ENCODE measurements around the gene AURKAIP1. TPM values are rescaled to one million over a fixed set of nuclear protein-coding genes. Genes with fewer than 3 reads are reported as not detected.
"Not testable (repeated sequence)": the region's sequence is repeated elsewhere in the genome, so short reads cannot be mapped to it uniquely, and the experiment has no call there.

AURKAIP1 gene
- total RNA-seq, 2 donors from 2014 or later = 152 to 161 TPM

DNA sequence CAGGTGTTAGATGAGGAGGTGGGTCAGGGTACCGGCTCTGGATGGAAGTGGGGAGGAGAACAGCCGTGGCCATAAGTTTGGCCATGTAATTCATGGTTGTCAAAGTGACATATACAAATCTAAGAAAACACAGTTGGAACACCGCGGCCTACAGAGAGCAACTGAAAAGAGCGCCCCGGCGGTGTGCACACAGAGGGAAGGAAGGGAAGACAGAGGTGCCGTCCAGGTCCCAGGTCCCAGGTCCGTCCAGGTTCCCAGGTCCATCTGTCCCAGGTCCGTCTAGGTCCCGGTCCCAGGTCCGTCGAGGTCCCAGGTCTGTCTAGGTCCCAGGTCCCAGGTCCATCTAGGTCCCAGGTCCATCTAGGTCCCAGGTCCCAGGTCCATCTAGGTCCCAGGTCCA, 36.6 kb upstream of the AURKAIP1 start:
- H3K27ac ChIP-seq = no peak overlapping the region
- H3K36me3 ChIP-seq = no peaks in the 10 kb centered on the region
- TF ChIP-seq POLR2A (IDR thresholded peaks at IDR 0.05) (no peak), POLR2AphosphoS5 (IDR thresholded peaks at IDR 0.05) (no peak)
- TF ChIP-seq, protein P1, sequence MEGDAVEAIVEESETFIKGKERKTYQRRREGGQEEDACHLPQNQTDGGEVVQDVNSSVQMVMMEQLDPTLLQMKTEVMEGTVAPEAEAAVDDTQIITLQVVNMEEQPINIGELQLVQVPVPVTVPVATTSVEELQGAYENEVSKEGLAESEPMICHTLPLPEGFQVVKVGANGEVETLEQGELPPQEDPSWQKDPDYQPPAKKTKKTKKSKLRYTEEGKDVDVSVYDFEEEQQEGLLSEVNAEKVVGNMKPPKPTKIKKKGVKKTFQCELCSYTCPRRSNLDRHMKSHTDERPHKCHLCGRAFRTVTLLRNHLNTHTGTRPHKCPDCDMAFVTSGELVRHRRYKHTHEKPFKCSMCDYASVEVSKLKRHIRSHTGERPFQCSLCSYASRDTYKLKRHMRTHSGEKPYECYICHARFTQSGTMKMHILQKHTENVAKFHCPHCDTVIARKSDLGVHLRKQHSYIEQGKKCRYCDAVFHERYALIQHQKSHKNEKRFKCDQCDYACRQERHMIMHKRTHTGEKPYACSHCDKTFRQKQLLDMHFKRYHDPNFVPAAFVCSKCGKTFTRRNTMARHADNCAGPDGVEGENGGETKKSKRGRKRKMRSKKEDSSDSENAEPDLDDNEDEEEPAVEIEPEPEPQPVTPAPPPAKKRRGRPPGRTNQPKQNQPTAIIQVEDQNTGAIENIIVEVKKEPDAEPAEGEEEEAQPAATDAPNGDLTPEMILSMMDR (IDR thresholded peaks at IDR 0.05) = no peak
- H3K27me3 ChIP-seq (replicated peaks; ENCODE audit: insufficient read depth) = no peaks in the 10 kb centered on the region
- H3K4me1 ChIP-seq (replicated peaks) = no peaks in the 10 kb centered on the region
- WGBS = 92% methylated on average over 13 of the region's 13 CpGs
- H3K9me3 ChIP-seq = no peaks in the 10 kb centered on the region
- DNase-seq (ENCODE audit: low spot score) = no peak
- no peak overlapping the region for H3K4me3 ChIP-seq
- intact Hi-C loops (cut with DNase I) = no loop called here

DNA sequence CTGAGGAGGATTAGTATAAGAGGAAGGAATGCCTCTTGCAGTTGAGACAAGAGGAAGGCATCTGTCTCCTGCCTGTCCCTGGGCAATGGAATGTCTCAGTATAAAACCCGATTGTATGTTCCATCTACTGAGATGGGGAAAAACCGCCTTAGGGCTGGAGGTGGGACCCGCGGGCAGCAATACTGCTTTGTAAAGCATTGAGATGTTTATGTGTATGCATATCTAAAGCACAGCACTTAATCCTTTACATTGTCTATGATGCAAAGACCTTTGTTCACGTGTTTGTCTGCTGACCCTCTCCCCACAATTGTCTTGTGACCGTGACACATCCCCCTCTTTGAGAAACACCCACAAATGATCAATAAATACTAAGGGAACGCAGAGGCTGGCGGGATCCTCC, 35.2 kb upstream of the AURKAIP1 start:
- H3K4me1 ChIP-seq (replicated peaks); H3K27ac ChIP-seq; H3K4me3 ChIP-seq; H3K36me3 ChIP-seq; H3K27me3 ChIP-seq (replicated peaks; ENCODE audit: insufficient read depth); intact Hi-C loops (cut with DNase I); DNase-seq (ENCODE audit: low spot score); H3K9me3 ChIP-seq: not testable (repeated sequence)
- 64% methylated on average over 8 of the region's 8 CpGs for WGBS

DNA sequence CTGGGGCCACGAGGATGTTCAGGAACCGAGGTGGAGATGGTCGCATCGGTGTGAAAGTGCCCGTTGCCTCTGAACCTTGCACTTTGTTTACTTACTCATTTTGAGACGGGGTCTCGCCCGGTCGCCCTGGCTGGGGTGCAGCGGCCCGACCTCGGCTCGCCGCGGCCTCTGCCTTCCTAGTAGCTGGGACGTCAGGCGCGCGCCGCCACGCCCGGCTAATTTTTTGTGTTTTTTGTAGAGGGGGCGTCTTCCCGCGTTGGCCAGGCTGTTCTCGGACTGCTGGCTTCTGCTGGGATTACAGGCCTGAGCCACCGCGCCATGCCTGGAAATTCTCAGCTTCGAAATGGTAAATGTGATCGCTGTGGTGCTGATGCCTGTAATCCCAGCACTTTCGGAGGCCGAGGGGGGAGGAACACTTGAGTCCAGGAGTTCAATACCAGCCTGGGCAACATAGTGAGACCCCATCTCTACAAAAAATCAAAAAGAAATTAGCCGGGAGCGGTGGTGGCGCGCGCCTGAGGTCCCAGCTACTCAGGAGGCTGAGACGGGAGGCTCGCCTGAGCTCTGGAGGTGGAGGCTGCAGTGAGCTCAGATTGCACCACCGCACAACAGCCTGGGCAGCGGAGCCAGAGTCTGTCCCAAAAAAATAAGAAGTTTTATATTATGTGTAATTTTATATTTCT, 32.8 kb upstream of the AURKAIP1 start:
- peak overlapping the region; percentile 96 to 99 for H3K4me3 ChIP-seq
- TF ChIP-seq POLR2A (IDR thresholded peaks at IDR 0.05) (no peak), POLR2AphosphoS5 (IDR thresholded peaks at IDR 0.05) (no peak)
- TF ChIP-seq, protein P1 (IDR thresholded peaks at IDR 0.05) = no peak
- intact Hi-C loops (cut with DNase I) = loop anchor here (5.0 kb wide), 1 partner anchor 35 kb away; no protein-coding TSS in a partner anchor
- H3K27me3 ChIP-seq (replicated peaks; ENCODE audit: insufficient read depth) = no peaks in the 10 kb centered on the region
- H3K27ac ChIP-seq = peak overlapping the region; percentile 77 to 83
- 12% methylated on average over 37 of the region's 41 CpGs for WGBS
- DNase-seq (ENCODE audit: low spot score) = no peak
- no peaks in the 10 kb centered on the region for H3K9me3 ChIP-seq
- H3K4me1 ChIP-seq (replicated peaks) = peaks cover 10% of the 10 kb centered on the region
- H3K36me3 ChIP-seq = no peaks in the 10 kb centered on the region

DNA sequence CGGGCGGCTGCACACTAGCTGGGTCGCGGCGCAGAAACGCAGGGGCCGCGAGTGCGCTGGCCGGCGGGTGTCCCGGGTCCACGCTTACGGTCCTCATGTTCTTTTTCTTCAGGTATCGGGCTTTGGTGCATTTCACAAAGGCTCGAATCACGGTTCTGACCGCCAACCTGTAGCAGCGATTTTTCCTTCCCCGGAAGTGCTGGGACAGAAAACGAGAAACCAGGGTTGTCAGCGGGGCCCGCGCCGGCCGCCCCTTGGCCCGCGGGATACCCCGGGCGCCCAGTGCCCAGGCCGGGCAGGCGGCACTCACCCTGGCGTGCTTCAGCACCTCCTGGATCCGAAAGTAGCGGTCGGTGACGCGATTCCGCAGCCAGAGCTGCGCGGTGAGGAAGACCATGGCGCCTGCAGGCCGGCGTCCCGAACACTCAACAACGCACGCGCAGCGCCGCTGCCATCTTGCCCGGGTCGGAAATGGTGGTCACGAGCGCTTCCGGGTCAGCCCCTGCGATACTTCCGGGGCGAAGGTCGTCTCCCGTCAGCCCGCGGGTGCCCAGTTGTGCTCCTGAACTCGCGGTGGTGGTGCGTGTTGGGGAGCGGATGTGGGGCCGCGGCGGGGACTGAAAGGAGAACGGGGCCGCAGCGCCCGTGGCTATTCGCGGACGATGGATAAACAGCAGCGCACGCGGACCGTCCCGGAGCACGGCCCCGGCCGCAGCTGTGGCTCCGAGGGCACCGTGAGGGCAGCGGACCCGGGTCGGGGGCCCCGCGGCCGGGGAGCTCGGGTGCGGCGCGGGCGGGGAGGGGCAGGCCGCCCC, 32.0 kb upstream of the AURKAIP1 start, which contains the start of gene MRPL20:
Gene MRPL20 (minus strand): TSS at position 473 of the 815 bp plus-strand sequence. CDS start 76 bp downstream, at position 397.
- intact Hi-C loops (cut with DNase I) = loop anchor here (5.0 kb wide), 1 partner anchor 35 kb away; no protein-coding TSS in a partner anchor

More for the DNA sequence above, 32.0 kb upstream of the AURKAIP1 start, which contains the start of gene MRPL20:
- Histone ChIP-seq H3K27me3 (replicated peaks; ENCODE audit: insufficient read depth) (no peaks in the 10 kb centered on the region), H3K4me1 (replicated peaks) (peaks cover 10% of the 10 kb centered on the region), H3K4me3 (peak within 1 kb of the TSS; percentile 96 to 99), H3K27ac (peak within 1 kb of the TSS; percentile 77 to 83), H3K36me3 (no peaks in the 10 kb centered on the region), H3K9me3 (no peaks in the 10 kb centered on the region)
- TF ChIP-seq, protein P1 (IDR thresholded peaks at IDR 0.05) = peak in 1 of 4 experiments; percentile 18
- TF ChIP-seq POLR2A (IDR thresholded peaks at IDR 0.05) (peak; percentile 51), POLR2AphosphoS5 (IDR thresholded peaks at IDR 0.05) (peak; percentile 99)
- under 1% methylated on average over 47 of the region's 98 CpGs for WGBS
- DNase-seq (ENCODE audit: low spot score) = peak; percentile 91
